SIG-M5 treated with dmso at 0.1 percent for 504 hours (cell line): Measurements from ENCODE around the gene VWA3B.
"Not testable (repeated sequence)": the region's sequence is repeated elsewhere in the genome, so short reads cannot be mapped to it uniquely, and the experiment has no call there.

ENCODE experiments used
- DNase-seq: peaks from one replicate; lab custom pipeline; 2025; ENCODE audit not compliant: unreplicated experiment; lab: John Stamatoyannopoulos, UW

Gene VWA3B

GRCh38 chr2:98240786-98241398, 153.9 kb downstream of the VWA3B start:
- peak; percentile 13 for DNase-seq

- DNase-seq: no peak
Observed at GRCh38 chr2:98241592-98241991, 154.6 kb downstream of the VWA3B start.

- DNase-seq: no peak
Observed at GRCh38 chr2:98242003-98242402, 155.0 kb downstream of the VWA3B start.

GRCh38 chr2:98245491-98245890, 158.5 kb downstream of the VWA3B start:
- peak; percentile 45 for DNase-seq

GRCh38 chr2:98247383-98247782, 160.4 kb downstream of the VWA3B start:
- no peak for DNase-seq

GRCh38 chr2:98252038-98252773, 165.2 kb downstream of the VWA3B start:
- DNase-seq: peak; percentile 13

- no peak for DNase-seq
Observed at GRCh38 chr2:98253461-98254070, 166.6 kb downstream of the VWA3B start.

- no peak for DNase-seq
Observed at GRCh38 chr2:98254504-98255059, 167.6 kb downstream of the VWA3B start.

- DNase-seq: no peak
Observed at GRCh38 chr2:98258906-98259305, 171.9 kb downstream of the VWA3B start.

- no peak for DNase-seq
Observed at GRCh38 chr2:98263362-98263761, 176.4 kb downstream of the VWA3B start.

- not testable (repeated sequence) for DNase-seq
Observed at GRCh38 chr2:98268225-98268624, 181.3 kb downstream of the VWA3B start.

- DNase-seq: peak; percentile 79
Observed at GRCh38 chr2:98269274-98269673, 182.3 kb downstream of the VWA3B start.

- no peak for DNase-seq
Observed at GRCh38 chr2:98269830-98270229, 182.9 kb downstream of the VWA3B start.

- DNase-seq: no peak
Observed at GRCh38 chr2:98277162-98277859, 190.3 kb downstream of the VWA3B start.

GRCh38 chr2:98278074-98278473, 191.1 kb downstream of the VWA3B start:
- no peak for DNase-seq

- no peak for DNase-seq
Observed at GRCh38 chr2:98280376-98281102, 193.6 kb downstream of the VWA3B start.

- DNase-seq: no peak
Observed at GRCh38 chr2:98281607-98282006, 194.6 kb downstream of the VWA3B start.

- DNase-seq: no peak
Observed at GRCh38 chr2:98282109-98282508, 195.1 kb downstream of the VWA3B start.

GRCh38 chr2:98293030-98293429, 206.1 kb downstream of the VWA3B start:
- no peak for DNase-seq

GRCh38 chr2:98293931-98294687, 207.1 kb downstream of the VWA3B start:
- no peak for DNase-seq
